ENCODE data around the gene FGF12.

- TF ChIP-seq CTCF (IDR thresholded peaks at IDR 0.05) (no peak), POLR2AphosphoS5 (IDR thresholded peaks at IDR 0.05) (no peak)
Observed at GRCh38 chr3:192408647-192409200, 318.6 kb downstream of the FGF12 start.

Data from breast epithelium (tissue), 3 donors.